ENCODE results near the gene FAM20A.
"Not testable (repeated sequence)": the region's sequence is repeated elsewhere in the genome, so short reads cannot be mapped to it uniquely, and the experiment has no call there.

The FAM20A gene

DNA sequence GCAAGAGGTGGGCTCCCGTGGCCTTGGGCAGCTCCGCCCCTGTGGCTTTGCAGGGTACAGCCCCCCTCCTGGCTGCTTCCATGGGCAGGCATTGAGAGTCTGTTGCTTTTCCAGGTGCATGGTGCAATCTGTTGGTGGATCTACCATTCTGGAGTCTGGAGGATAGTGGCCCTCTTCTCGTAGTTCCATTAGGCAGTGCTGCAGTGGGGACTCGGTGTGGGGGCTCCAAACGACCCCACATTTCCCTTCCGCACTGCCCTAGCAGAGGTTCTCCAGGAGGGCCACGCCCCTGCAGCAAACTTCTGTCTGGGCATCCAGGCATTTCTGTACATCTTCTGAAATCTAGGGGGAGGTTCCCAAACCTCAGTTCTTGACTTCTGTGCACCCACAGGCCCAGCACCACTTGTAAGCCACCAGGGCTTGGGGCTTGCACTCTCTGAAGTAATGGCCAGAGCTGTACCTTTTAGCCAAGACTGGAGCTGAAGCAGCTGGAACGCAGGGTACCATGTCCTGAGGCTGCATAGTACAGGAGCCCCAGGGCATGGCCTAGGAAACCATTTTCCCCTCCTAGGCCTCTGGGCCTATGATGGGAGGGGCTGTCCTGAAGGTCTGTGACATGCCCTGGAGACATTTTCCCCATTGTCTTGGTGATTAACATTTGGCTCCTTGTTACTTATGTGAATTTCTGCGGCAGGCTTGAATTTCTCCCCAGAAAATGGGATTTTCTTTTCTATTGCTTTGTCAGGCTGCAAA, 82.9 kb downstream of the FAM20A start:
- DNase-seq = no peak

DNA sequence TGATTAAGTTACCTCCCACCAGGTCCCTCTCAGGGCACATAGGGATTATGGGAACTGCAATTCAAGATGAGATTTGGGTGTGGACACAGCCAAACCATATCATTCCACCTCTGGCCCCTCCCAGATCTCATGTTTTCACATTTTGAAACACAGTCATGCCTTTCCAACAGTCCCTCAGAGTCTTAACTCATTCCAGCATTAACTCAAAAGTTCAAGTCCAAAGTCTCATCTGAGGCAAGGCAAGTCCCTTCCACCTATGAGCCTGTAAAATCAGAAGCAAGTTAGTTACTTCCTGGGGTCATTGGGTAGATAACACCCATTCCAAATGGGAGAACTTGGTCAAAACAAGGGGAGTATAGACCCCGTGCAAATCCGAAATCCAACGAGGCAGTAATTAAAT, 83.6 kb downstream of the FAM20A start:
- not testable (repeated sequence) for DNase-seq

DNA sequence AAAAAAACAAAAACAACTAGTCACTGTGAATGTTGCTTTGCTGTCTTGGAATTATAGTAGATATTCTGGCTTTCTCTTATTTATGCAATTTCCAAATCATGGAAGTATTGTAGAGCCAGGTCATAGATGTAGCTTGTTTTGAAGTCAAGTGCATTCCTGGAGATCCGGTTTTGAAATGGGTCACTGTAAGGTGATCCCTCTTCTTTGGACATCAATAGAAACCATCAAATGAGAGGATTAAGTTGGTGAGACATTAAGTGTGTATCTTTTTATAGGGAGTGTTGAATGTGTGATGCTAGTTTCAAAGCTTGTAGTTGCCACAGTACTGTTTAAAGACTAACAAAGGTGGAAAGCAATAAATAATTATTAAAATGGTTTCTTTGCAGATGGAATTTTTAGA, 84.4 kb downstream of the FAM20A start:
- no peak for DNase-seq

DNA sequence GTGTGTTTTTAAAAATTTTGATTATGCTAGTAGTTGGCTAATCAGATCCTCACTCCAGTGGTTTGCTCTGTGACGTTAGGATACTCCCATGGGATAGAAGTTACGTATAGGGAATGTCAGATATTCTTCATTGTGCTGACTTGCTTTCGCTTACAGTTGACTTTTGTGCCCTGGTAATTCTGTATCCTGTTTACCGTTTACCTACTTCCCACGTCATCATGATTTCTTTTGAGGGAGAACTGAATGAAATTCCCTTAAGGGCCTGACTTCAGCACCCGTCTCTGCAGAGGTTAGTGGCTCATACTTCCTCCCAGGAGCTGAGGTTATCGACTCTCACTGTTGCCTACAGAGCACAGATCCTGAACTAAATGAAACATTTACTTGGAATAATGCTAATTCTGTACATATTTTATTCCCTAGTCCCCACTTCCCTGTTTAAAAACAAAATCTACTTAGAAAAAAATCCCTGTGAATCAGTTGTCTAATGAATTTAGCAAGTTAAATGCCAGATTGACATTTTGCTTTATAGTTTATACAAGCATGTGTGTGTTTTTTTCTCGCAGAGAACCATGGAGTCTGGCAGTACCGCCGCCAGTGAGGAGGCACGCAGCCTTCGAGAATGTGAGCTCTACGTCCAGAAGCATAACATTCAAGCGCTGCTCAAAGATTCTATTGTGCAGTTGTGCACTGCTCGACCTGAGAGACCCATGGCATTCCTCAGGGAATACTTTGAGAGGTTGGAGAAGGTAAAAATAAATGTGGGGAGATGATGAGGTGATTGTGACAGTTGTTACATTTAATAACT, 86.1 kb downstream of the FAM20A start:
- peak; percentile 67 for DNase-seq

DNA sequence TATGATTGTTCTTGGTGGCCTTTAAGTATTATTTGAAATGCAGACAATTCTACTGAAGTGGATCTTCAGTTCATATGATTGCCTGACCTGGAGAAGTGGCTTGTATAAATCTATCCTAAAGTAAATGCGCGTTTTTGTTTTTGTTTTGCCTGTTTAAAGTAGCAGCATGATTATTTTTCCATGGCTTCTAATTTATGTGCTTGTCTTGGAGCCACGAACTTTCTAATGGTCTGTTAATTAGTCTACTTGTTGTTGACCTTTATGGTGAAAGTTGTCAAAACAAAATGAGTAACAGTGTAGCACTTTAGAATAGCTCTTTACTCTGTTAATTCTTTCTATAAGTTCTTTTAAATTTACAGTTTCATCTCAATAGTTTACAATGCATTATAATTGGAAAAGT, 87.2 kb downstream of the FAM20A start:
- no peak for DNase-seq

DNA sequence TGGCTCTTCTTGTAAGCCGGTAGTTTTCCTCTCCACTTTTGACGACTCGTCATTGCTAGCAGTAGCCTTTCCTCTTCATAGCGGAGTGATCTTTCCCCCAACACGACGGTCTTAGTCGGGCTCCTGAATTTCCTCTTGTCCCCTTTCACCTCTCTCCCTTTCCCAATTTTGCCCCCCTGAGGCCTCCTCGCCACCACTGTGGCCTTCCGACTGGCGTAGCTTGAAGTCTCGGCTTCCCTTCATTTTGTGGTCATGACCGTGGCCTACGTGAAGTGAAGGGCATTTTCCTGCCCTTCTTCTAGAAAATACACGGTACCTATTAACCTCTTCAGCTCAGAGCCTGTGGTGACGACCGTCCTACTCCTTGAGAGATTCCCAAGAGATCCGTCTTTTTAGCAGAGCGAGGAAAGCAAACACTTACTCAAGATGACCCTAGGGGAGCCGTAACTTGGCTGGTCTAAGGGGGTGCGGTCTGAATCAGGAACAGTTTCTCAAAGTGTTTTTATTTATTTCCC, 88.2 kb downstream of the FAM20A start:
- DNase-seq = peak; percentile 50

DNA sequence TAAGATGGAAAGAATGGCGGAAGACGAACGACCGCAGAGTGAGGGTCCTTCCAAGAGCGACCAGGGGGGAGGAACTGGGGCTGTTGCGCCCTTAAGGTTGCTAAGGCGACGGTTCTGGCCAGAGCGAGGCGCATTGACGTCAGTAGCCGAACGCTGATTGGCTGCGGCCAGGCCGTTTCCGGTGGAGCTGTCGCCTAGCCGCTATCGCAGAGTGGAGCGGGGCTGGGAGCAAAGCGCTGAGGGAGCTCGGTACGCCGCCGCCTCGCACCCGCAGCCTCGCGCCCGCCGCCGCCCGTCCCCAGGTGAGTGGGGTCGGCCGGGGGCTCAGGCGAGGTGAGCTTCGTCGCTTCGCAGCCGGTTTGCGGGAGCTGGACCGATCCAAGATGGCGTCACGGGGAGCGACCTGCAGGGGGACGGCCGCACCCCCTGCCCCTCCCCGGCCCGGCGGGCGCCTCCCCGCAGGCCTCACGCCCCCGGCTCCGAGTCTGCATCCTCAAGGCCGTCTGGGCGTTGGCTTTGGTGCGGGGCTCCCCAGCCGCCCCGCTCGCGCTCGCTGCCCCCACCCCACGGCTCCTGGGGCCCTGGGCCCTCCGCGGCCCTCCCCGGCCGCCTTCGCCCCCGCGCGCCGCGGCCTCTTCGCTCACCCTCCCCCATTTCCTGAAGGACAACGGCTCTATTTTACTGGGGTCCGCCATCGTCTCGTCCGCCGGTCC, 88.8 kb downstream of the FAM20A start, which contains the start of gene PRKAR1A:
TSS of gene PRKAR1A (plus strand) at position 184 of the 713 bp plus-strand sequence. CDS start 2,970 bp downstream, outside the sequence.
- peak; percentile 92 for DNase-seq

DNA sequence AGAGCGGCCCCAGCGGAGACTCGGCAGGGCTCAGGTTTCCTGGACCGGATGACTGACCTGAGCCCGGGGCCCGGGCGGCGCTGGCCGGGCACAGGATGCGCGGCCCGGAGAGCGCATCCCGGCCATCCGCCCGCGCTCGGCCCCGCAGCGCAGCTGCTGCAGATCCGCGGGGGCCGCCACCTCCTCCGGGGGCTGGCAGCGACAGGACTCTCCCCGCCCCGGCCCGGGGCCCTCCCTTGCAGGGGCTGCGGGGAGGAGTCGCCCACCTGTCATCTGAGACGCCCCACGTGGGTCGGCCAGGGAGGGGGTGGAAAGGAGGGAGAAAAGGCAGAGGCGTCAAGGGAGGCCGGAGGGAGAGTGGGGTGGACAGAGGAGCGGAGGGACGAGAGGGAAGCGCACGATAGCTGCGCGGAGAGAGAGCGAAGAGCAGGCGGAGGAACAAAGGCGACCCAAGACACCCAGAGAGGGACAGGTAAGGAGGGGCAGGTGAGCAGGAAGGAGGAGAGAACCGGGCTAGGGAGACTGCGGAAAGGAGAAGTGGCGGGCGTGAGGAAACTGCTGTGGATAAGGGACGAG, 89.4 kb downstream of the FAM20A start:
- DNase-seq = peak; percentile 63

DNA sequence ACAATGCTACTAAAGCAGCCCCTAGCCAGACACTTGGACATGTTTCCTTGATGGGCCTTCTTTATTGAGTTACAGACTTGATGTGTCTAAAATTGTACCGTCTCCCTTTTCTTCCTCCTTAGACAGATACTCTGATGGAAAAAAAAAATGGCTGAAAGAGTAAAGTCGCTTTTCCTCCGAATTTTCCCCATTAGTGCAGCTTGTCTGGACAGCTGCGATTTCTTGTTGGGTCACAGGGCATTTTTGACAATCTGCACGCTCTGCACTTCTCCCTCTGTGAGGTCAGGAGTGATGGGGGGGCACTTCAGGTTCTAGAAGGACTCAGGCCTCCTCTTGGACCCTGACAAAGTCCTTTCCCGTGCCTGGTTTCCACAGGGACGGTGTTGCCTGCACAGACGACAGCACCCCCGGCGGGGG, 89.9 kb downstream of the FAM20A start:
- DNase-seq = no peak

DNA sequence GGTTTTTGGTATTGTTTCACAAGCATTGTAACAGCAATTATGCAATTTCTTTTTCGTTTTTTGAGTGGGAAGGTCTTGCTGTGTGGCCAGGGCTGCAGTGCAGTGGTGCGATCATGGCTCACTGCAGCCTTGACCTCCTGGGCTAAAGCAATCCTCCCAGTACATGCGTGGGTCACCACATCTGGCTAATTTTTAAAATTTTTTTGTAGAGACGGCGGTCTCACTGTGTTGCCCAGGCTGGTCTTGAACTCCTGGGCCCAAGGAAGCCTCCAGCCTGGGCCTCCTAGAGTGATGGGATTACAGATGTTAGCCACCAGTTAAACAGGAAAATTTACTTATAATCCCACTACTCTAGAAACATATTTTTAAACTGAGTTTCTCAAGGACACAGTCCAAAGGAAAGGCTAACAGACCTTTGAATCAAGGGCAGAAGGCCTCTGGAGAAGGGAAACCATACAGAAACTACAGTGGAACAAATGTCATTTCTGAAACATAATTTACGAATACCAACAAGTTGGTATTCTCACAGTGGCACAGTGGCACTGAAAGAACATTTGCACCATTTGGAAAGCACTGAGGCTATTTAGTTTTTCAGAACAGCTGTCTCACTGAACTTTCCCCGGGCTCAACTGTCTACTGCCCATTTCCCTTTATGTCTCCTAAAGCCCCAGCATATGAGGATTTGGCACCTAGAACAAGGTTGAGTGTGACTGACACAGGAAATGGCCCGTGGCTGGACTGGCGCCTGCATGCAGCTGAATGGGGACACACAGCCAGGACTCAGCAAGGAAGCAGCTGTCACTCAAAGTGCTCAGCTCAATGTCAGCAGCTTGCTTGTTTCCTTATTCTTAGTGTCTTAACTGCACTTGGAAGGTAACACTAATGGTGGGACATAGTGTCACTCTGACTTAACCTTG, 91.8 kb downstream of the FAM20A start:
- no peak for DNase-seq

DNA sequence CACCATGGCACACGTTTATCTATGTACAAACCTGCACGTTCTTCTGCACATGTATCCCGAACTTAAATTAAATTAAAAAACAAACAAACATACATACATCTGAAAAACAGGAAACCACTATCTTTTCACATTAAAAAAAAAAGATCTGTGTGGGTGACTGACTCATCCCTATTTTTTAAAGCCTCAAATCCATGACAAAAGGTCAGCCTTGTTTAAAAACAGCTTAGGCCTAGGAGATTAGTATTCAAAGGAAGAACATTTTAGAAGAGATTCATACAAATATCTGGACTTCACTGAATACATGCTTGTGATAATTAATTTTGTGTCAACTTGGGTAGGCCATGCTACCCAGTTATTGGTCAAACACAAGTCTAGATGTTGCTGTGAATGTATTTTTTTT, 93.6 kb downstream of the FAM20A start:
- no peak for DNase-seq

DNA sequence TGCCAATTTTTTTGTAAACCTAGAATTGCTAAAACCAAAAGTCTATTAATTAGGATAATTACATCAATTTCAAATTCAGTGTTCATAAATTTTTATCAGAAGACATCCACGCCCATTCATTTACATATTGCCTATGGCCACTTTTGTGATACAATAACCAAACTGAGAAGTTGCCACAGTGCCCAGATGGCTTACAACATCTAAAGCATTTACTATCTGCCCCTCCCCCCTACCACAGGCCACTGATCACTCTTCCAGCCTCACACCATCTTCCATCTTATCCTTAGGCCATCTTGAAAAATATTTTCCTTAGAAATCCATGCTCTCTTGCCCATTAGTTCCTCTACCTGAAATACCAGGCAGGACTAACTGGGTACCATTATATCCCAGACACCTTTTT, 95.2 kb downstream of the FAM20A start:
- DNase-seq = no peak

DNA sequence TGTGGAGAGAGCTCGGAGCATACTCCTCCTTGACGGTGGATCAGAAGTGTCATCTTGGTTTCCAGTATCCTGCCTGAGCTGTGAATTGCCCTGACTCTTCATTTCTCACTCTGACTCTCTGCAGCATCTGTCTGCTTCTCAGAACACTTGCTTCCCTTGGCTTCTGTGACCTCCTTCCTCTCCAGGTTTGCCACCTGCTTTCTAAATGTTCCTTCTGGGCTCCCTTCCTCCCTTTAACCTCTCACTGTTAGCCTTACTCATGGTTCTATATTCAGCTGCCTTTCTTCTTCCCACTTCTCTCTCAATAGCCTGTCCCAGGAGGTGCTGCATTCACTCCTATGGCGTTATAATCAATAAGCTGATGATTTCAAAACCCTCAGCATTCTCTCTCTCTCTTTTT, 100.1 kb downstream of the FAM20A start:
- DNase-seq = no peak

DNA sequence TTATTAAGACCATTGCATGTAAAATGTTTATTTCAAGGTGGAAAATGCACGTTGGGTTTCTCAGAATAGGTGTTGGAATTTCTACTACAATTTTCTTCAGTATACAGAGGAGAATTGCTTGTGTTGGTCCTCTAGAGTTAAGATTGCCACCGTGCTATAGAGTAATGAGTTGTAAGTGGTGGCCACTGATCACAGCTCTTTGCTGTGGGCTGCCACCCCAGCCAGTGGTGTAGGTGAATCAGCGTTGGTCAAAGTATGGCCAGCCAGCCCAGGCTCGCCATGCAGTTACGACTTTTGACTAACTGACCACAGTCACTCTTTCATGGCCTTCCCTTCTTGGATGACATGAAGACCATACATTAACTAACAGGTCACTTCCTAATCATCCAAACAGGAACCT, 101.6 kb downstream of the FAM20A start:
- no peak for DNase-seq

DNA sequence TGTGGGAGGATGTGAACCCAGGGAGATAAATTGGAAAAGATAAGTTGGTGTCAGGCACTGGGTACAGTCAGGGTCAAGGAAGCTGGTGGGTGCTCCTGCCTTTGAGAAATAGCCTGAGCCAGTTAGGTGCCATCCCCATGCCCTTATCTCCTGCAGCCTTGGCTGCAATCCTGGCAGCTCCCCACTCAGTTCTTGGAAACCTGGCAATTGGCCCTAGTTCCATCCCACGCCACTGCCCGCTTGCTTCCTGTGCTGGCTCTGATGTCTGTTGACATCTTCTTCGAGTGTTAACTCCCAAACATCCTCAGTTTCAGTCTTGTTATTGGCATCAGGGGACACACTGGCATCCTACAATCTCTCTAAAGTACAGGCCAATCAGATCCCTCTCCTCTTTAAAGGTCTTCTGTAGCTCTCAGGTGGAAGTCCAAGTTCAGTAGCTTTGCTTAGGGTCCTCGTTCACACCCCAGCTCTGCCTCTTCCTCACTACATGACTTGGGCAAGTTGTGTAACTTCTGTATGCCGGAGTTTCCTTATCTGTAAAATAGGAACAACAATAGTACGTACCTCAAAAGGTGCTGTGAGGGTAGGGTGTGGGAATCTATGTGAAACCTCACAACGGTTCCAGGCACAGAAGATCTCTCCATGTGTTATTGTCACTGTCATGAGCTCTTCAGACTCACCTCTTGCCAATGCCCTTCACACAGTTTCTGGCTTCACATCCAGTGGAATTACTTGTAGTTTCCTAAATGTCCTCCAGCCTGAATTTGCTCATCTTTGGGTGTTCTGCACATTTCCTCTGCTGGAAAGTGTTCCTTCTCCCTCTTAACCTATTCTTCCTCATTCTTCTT, 102.5 kb downstream of the FAM20A start:
- DNase-seq = no peak

DNA sequence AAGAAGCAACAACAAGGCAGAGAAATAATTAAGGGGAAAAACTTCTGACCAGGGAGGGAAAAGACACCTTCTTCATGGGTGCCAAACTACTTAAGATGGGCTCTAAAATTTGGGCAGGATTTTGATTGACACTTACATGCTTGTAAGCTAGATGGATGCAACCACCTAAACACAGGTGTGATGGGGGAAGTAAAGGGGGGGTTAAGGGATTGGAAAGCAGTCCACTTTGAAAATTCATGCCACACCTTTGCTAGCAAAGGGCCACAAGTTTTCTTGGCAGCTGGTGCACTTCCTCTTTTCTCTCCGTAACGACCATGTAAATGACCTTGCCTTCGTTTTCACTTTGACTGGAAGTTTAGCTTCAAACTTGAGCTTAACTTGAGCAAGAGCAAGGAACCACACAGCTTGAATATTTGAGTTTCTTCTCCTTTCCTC, 103.3 kb downstream of the FAM20A start:
- DNase-seq = no peak

DNA sequence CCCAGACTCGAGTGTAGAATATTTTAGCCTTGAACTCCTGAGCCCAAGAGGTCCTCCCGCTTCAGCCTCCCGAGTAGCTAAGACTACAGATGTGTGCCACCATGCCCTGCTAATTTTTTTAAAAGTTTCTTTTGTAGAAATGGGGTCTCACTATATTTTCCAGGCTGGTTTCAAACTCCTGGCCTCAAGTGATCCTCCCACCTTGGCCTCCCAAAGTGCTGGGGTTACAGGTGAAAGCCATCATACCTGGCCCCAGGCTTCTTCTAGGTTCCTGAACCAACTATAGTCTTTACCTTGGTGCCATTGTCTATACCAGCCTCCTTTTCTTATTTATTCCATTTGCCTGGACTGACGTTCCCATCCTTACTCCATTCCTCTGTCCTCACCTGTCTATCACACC, 106.1 kb downstream of the FAM20A start:
- no peak for DNase-seq

DNA sequence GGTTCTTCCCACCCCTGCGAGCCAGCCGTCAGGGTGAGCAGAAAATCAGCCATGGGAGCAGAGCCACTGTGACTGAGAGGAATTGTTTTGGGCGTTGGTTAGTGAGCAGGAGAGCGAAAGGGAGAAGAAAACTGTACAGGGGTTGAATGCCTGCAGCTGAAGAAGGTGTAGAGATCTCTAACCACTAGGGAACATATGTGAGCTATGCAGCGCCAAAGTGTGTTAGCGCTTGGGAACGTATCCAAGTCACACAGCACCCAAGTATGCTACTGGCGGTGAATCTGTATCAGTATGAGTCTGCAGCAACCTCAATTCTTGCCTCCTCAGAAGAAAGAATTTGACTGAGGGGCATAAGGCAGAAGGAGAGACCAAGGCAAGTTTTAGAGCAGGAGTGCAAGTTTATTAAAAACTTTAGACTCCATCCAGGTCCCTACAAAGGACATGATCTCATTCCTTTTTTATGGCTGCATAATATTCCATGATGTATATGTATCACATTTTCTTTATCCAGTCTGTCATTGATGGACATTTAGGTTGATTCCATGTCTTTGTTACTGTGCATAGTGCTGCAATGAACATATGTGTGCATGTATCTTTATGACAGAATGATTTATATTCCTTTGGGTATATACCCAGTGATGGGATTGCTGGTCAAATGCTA, 108.6 kb downstream of the FAM20A start:
- not testable (repeated sequence) for DNase-seq

DNA sequence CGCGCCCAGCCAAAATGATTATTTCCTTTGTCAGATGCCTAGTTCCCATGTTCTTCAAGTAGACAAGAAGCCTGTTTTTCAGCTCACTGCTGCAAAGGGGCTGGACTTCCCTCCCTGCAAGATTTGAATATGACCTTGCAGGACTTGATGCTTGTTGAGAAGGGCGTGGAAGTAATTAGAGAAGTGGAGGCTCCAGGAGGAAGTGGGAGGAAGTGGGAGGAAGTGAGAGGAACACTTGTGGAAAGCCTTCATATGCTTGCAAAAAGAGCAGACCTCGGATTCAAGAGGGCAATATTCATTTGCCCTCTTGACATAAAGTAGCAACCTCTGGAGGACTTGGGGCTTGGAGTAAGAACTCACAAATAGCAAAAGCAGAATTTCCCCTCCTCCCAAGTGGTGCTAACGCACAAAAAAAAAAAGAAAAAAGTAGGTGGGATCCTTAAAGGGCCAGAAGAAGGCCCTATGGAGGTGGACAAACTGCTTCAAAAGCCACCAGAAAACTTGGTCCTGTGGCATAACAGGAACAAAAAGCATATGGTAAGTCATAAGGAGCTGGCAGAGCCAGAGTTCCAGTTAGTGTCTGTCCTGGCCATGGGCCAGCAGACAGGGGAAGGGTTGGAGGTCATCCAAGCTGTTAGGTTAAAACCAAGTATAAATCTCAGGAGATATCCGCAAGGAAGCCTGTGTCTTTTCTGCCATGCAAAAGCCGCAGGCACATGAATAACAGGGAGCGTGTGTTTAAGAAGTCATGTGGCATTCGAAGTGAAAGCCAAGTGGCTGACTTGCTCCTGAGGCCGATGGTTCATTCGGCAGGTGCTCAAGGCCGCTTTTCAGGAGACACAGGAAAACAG, 109.6 kb downstream of the FAM20A start:
- no peak for DNase-seq

All from fibroblast of skin of back (primary cell).